SK-N-SH (cell line): Measurements from ENCODE around the gene IQGAP2. TPM values are rescaled to one million over a fixed set of nuclear protein-coding genes. Genes with fewer than 3 reads are reported as not detected.

ENCODE experiments used
- CTCF ChIA-PET: fragments of 300-600, 350-600 bp; formaldehyde crosslinking; extraction: SDS; loops from one replicate; lab custom pipeline; 2021; lab: Yijun Ruan, JAX
- POLR2A ChIA-PET: fragments of 350-600 bp; sonication (Branson Sonifier 250); formaldehyde crosslinking; extraction: SDS; loops from one replicate; lab custom pipeline; 2020; ENCODE audit warnings: antibody characterized with exemption, inconsistent platforms; lab: Yijun Ruan, JAX
- DNase-seq: peaks from one replicate; pipeline ENCODE4 v3.0.0; 2012
- H2AFZ ChIP-seq: fragments of 200-600 bp; sonication (generic); 2 replicates; pipeline ENCODE4 v1.8.1; 2016; ENCODE audit warnings: antibody characterized with exemption, mild to moderate bottlenecking, low read depth
- H3F3A ChIP-seq: fragments of 200-600 bp; sonication (generic); replicated peaks from 2 replicates; pipeline ENCODE3; 2016; ENCODE audit warnings: antibody characterized with exemption, mild to moderate bottlenecking; ENCODE audit not compliant: insufficient read depth
- H3K27ac ChIP-seq, 2 experiments: fragments of 200-500 bp in 1 of 2; fragments of 200-600 bp in 1 of 2; sonication (Bioruptor generic) in 1 of 2; sonication (generic), shearing (Covaris generic) in 1 of 2; 2 replicates each; pipeline versions ENCODE4 v1.5.1 to v1.6.1; 2014 to 2016; ENCODE audit warnings: low read depth in 2 of 2, inconsistent platforms in 1 of 2, low read length in 1 of 2, mild to moderate bottlenecking in 1 of 2, mixed read lengths in 1 of 2
- H3K27me3 ChIP-seq: fragments of 200-600 bp; sonication (generic), shearing (Covaris generic); 2 replicates; pipeline ENCODE4 v1.6.1; 2016; ENCODE audit warnings: mixed run types; ENCODE audit not compliant: insufficient read depth
- H3K36me3 ChIP-seq, 2 experiments: fragments of 200-500 bp in 1 of 2; fragments of 200-600 bp in 1 of 2; sonication (Bioruptor generic) in 1 of 2; sonication (generic) in 1 of 2; replicated peaks in 1 of 2; 2 replicates each; pipeline versions ENCODE3 to v1.5.1; 2014 to 2016; ENCODE audit warnings: low read length in 1 of 2, mild to moderate bottlenecking in 1 of 2; ENCODE audit not compliant: insufficient read depth in 2 of 2, control insufficient read depth in 1 of 2
- H3K4me1 ChIP-seq, 2 experiments: fragments of 200-500 bp in 1 of 2; fragments of 200-600 bp in 1 of 2; sonication (Bioruptor generic) in 1 of 2; sonication (generic), shearing (Covaris generic) in 1 of 2; 2 replicates each; pipeline versions ENCODE4 v1.5.1 to v1.6.1; 2014 to 2016; ENCODE audit warnings: low read depth in 1 of 2, low read length in 1 of 2, mixed run types in 1 of 2; ENCODE audit not compliant: insufficient read depth in 2 of 2, control insufficient read depth in 1 of 2
- H3K4me2 ChIP-seq: fragments of 200-600 bp; sonication (generic), shearing (Covaris generic); 2 replicates; pipeline ENCODE4 v1.6.1; 2017; ENCODE audit warnings: mixed run types
- H3K4me3 ChIP-seq, 2 experiments: fragments of 200-500 bp in 1 of 2; fragments of 200-600 bp in 1 of 2; sonication (Bioruptor generic) in 1 of 2; sonication (generic), shearing (Covaris generic) in 1 of 2; 2 replicates each; pipeline versions ENCODE4 v1.5.1 to v1.8.1; 2014 to 2016; ENCODE audit warnings: low read depth in 2 of 2, inconsistent platforms in 1 of 2, low read length in 1 of 2, mild to moderate bottlenecking in 1 of 2, mixed read lengths in 1 of 2, moderate library complexity in 1 of 2
- H3K79me2 ChIP-seq: fragments of 200-600 bp; sonication (generic); 2 replicates; pipeline ENCODE4 v1.8.1; 2017; ENCODE audit warnings: mild to moderate bottlenecking; ENCODE audit not compliant: insufficient read depth
- H3K9ac ChIP-seq: fragments of 200-600 bp; sonication (generic); 2 replicates; pipeline ENCODE4 v1.6.1; 2017; ENCODE audit warnings: mixed run types
- H3K9me2 ChIP-seq: fragments of 200-600 bp; sonication (generic); 2 replicates; pipeline ENCODE4 v1.6.1; 2017; ENCODE audit warnings: mixed run types
- H3K9me3 ChIP-seq: fragments of 200-600 bp; sonication (generic); 2 replicates; pipeline ENCODE4 v1.6.1; 2017; ENCODE audit warnings: mixed run types, mild to moderate bottlenecking, moderate library complexity
- H4K20me1 ChIP-seq: fragments of 200-600 bp; sonication (generic); 2 replicates; pipeline ENCODE4 v1.6.1; 2017; ENCODE audit warnings: mild to moderate bottlenecking, mixed run types; ENCODE audit not compliant: insufficient read depth
- CTCF ChIP-seq: fragments of 200-600 bp; sonication (generic); IDR thresholded peaks from 2 replicates; pipeline ENCODE4 v1.6.1; 2017; ENCODE audit warnings: antibody characterized with exemption, mild to moderate bottlenecking, moderate library complexity
- ELF1 ChIP-seq: IDR thresholded peaks from 2 replicates; pipeline ENCODE4 v1.4.0; 2012
- FOSL2 ChIP-seq: IDR thresholded peaks from 2 replicates; pipeline ENCODE4 v1.4.0; 2012; ENCODE audit warnings: low read depth, mild to moderate bottlenecking, moderate library complexity, borderline replicate concordance
- FOXJ3 ChIP-seq: sonication (generic); formaldehyde crosslinking; IDR thresholded peaks from 2 replicates; pipeline ENCODE4 v1.5.1; 2020; ENCODE audit warnings: mild to moderate bottlenecking, missing genetic modification reagents
- FOXM1 ChIP-seq: IDR thresholded peaks from 2 replicates; pipeline ENCODE4 v1.4.0; 2012; ENCODE audit warnings: low read depth, mild to moderate bottlenecking
- NFIC ChIP-seq: IDR thresholded peaks from 2 replicates; pipeline ENCODE4 v1.4.0; 2012; ENCODE audit warnings: borderline replicate concordance
- NRF1 ChIP-seq: IDR thresholded peaks from 2 replicates; pipeline ENCODE4 v1.6.1; 2012; ENCODE audit warnings: low read depth, mild to moderate bottlenecking, low read length
- PBX3 ChIP-seq: IDR thresholded peaks from 2 replicates; pipeline ENCODE4; 2012
- POLR2AphosphoS5 ChIP-seq: IDR thresholded peaks from 2 replicates; pipeline ENCODE4 v1.6.1; 2012; ENCODE audit warnings: low read depth, low read length
- RFX5 ChIP-seq: IDR thresholded peaks from 2 replicates; pipeline ENCODE4 v1.6.1; 2012; ENCODE audit warnings: mild to moderate bottlenecking, improper control_type of control experiment, low read length
- RXRA ChIP-seq: IDR thresholded peaks from 2 replicates; pipeline ENCODE4 v1.4.0; 2012; ENCODE audit warnings: low read depth, mild to moderate bottlenecking, borderline replicate concordance
- SIN3A ChIP-seq: IDR thresholded peaks from 2 replicates; pipeline ENCODE4 v1.6.1; 2012; ENCODE audit warnings: low read depth, mild to moderate bottlenecking, low read length, moderate library complexity, borderline replicate concordance
- SMC3 ChIP-seq: IDR thresholded peaks from 2 replicates; pipeline ENCODE4 v1.6.1; 2012; ENCODE audit warnings: low read depth, low read length, improper control_type of control experiment
- TAF1 ChIP-seq: IDR thresholded peaks from 2 replicates; pipeline ENCODE4 v1.6.1; 2012; ENCODE audit warnings: low read depth, mild to moderate bottlenecking, low read length, moderate library complexity, borderline replicate concordance
- TCF12 ChIP-seq: IDR thresholded peaks from 2 replicates; pipeline ENCODE4 v1.4.0; 2012
- USF1 ChIP-seq: IDR thresholded peaks from 2 replicates; pipeline ENCODE4 v1.4.0; 2012; ENCODE audit warnings: low read depth, borderline replicate concordance
- WGBS: methylation state at CpG from one replicate; pipeline ENCODE4 v1.1.6; 2017; ENCODE audit warnings: low lambda C conversion rate; 5-methylcytosine and 5-hydroxymethylcytosine counted together
- polyA plus RNA-seq, 3 experiments: library from polyadenylated mRNA; depleted of rRNA; stranded (reverse); fragments of >200 nt; gene quantifications; 2 replicates each; pipeline ENCODE4 v1.2.3, GENCODE V29; 2012
- TF ChIP-seq, protein P1 (sequence below): IDR thresholded peaks from 2 replicates; pipeline ENCODE4 v1.4.0; 2012; ENCODE audit warnings: low read depth
- TF ChIP-seq, protein P2 (sequence below): fragments of 150-350 bp; IDR thresholded peaks from 2 replicates; pipeline ENCODE4 v1.6.1; 2016; ENCODE audit warnings: mild to moderate bottlenecking, low read depth, low read length

IQGAP2 gene
- polyA plus RNA-seq, 1 of the 3 experiments (the other 2 are of a cell fraction): 2.1 TPM

DNA sequence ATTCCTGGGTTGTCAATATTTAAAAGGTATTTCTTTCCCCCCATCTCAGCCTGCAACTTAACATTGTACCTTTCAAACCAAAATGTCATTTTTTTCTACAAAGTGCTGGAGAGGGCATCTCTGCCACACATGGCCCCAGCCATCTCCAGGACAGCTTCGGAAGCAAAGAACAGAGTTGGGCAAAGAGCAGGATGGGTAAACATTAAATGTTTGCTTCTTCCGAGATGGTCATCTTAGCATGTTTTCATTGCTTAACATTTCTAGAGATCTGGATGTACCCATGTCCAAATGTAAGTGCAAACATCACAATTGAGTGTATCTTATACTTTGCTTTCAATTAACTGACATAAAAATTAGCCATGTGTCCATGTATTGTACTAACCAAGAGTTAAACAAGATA lies 234.4 kb downstream of the IQGAP2 start:
- Histone ChIP-seq H2AFZ (no peak overlapping the region), H3K27ac (no peak overlapping the region), H3K36me3 (no peaks in the 10 kb centered on the region), H3K4me2 (no peak overlapping the region), H3K27me3 (no peaks in the 10 kb centered on the region), H3K4me1 (peaks cover 0 to 6% of the 10 kb centered on the region in 2 experiments; a peak in 1 of 4 replicates), H3K9ac (no peak overlapping the region), H4K20me1 (no peaks in the 10 kb centered on the region), H3K9me2 (no peaks in the 10 kb centered on the region), H3K79me2 (no peaks in the 10 kb centered on the region), H3F3A (no peaks in the 10 kb centered on the region), H3K4me3 (no peak overlapping the region), H3K9me3 (no peaks in the 10 kb centered on the region)
- POLR2A ChIA-PET: no interaction called here
- CTCF ChIA-PET: interaction anchor here (0.8 to 4.3 kb wide), 3 partner anchors 19 to 137 kb away, joined by 3 to 23 read pairs (median 4); no protein-coding TSS in a partner anchor
- 87% methylated on average over 2 of the region's 2 CpGs for WGBS
- TF ChIP-seq TAF1 (no peak), NRF1 (no peak), FOSL2 (no peak), NFIC (no peak), ELF1 (no peak), PBX3 (no peak), RFX5 (no peak), RXRA (no peak), SMC3 (no peak), USF1 (no peak), FOXM1 (no peak), POLR2AphosphoS5 (no peak)
- TF ChIP-seq, protein P1, sequence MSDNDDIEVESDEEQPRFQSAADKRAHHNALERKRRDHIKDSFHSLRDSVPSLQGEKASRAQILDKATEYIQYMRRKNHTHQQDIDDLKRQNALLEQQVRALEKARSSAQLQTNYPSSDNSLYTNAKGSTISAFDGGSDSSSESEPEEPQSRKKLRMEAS: no peak
- TF ChIP-seq, protein P2, sequence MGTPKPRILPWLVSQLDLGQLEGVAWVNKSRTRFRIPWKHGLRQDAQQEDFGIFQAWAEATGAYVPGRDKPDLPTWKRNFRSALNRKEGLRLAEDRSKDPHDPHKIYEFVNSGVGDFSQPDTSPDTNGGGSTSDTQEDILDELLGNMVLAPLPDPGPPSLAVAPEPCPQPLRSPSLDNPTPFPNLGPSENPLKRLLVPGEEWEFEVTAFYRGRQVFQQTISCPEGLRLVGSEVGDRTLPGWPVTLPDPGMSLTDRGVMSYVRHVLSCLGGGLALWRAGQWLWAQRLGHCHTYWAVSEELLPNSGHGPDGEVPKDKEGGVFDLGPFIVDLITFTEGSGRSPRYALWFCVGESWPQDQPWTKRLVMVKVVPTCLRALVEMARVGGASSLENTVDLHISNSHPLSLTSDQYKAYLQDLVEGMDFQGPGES: no peak
- DNase-seq: no peak

- Histone ChIP-seq H3K36me3 (no peaks in the 10 kb centered on the region), H3K9me3 (no peaks in the 10 kb centered on the region), H3K27me3 (no peaks in the 10 kb centered on the region), H3K27ac (no peak overlapping the region), H4K20me1 (no peaks in the 10 kb centered on the region), H3K4me2 (no peak overlapping the region; the same call in 1 of the 2 replicates), H3K4me1 (peaks cover 0 to 16% of the 10 kb centered on the region in 2 experiments; a peak in 3 of 4 replicates), H2AFZ (no peak overlapping the region), H3K9me2 (no peaks in the 10 kb centered on the region), H3K79me2 (no peaks in the 10 kb centered on the region), H3K4me3 (no peak overlapping the region), H3F3A (no peaks in the 10 kb centered on the region), H3K9ac (no peak overlapping the region)
- no peak for DNase-seq
- WGBS: 100% methylated on average over 1 of the region's 1 CpG
- POLR2A ChIA-PET: no interaction called here
- TF ChIP-seq ELF1 (no peak), TCF12 (no peak), RXRA (no peak), USF1 (no peak), NRF1 (no peak), SIN3A (no peak), FOXJ3 (no peak), CTCF (no peak)
- TF ChIP-seq, protein P1: no peak
- TF ChIP-seq, protein P2: no peak
- CTCF ChIA-PET: interaction anchor here (0.6 to 1.6 kb wide), 2 partner anchors 20 to 37 kb away, joined by 3 read pairs; no protein-coding TSS in a partner anchor
Measured at GRCh38 chr5:76638479-76638878, 235.4 kb downstream of the IQGAP2 start.
